Upper lobe of left lung (tissue), 6 donors: Measurements from ENCODE around the gene ANKUB1. TPM values are rescaled to one million over a fixed set of nuclear protein-coding genes. Genes with fewer than 3 reads are reported as not detected.

Experiments
- ATAC-seq, 2 donors: fragments of 200-7000 bp; cut with Tn5 transposase; one replicate each; pipeline ENCODE4 v1.9.1; 2022; ENCODE audit warnings: mild to moderate bottlenecking in 2 of 2, moderate library complexity in 2 of 2; ENCODE audit not compliant: low FRiP score in 2 of 2
- DNase-seq, 2 donors: peaks; one replicate each; pipeline ENCODE4 v3.0.0-alpha.2; 2019 to 2020
- H3K27ac ChIP-seq, 4 donors: fragments of 200-600 bp; sonication (generic); one replicate each; pipeline ENCODE4 v1.5.1; 2016 to 2019
- H3K27me3 ChIP-seq, 4 donors: fragments of 200-600 bp; sonication (generic); one replicate each; pipeline ENCODE4 v1.5.1; 2017 to 2019
- H3K36me3 ChIP-seq, 4 donors: fragments of 200-600 bp; sonication (generic); one replicate each; pipeline ENCODE4 v1.5.1; 2016 to 2019
- H3K4me1 ChIP-seq, 4 donors: fragments of 200-600 bp; sonication (generic); one replicate each; pipeline ENCODE4 v1.5.1; 2018 to 2019
- H3K4me3 ChIP-seq, 4 donors: fragments of 200-600 bp; sonication (generic); one replicate each; pipeline ENCODE4 v1.5.1; 2017 to 2019; ENCODE audit warnings: mild to moderate bottlenecking in 2 of 4, moderate library complexity in 1 of 4
- H3K9me3 ChIP-seq, 4 donors: fragments of 200-600 bp; sonication (generic); one replicate each; pipeline ENCODE4 v1.5.1; 2018 to 2019
- EP300 ChIP-seq, 4 donors: sonication (generic); formaldehyde crosslinking; IDR thresholded peaks; one replicate each; pipeline ENCODE4 v1.5.1; 2017; ENCODE audit warnings: antibody characterized with exemption in 4 of 4, control low read depth in 2 of 4
- POLR2A ChIP-seq, 4 donors: fragments of 450-650 bp; IDR thresholded peaks; one replicate each; pipeline ENCODE4 v1.5.1; 2016 to 2017; ENCODE audit warnings: antibody characterized with exemption in 4 of 4, mild to moderate bottlenecking in 2 of 4
- POLR2AphosphoS5 ChIP-seq, 2 donors: sonication (generic); formaldehyde crosslinking; IDR thresholded peaks; one replicate each; pipeline ENCODE4 v1.5.1; 2017; ENCODE audit warnings: antibody characterized with exemption in 2 of 2
- WGBS, 2 donors: methylation state at CpG; one replicate each; pipeline ENCODE4 v1.1.5; 2017 to 2018; 5-methylcytosine and 5-hydroxymethylcytosine counted together
- total RNA-seq, 6 donors: library from RNA; depleted of rRNA in 4 of 6; stranded (reverse); fragments of >200 nt in 4 of 6; gene quantifications; one replicate each; pipeline versions ENCODE4 v1.1.0 to v1.2.1, GENCODE V29; 2016 to 2021
- TF ChIP-seq, protein P1 (sequence below), 6 experiments: fragments of 450-650 bp in 4 of 6; fragments of 200-600 bp in 2 of 6; sonication (generic) in 2 of 6; IDR thresholded peaks; one replicate each; pipeline ENCODE4 v1.5.1; 2016 to 2019; ENCODE audit warnings: antibody characterized with exemption in 6 of 6
- donor health status: DM: no; HTN: no; CAD: no; lungs with moderate emphysema.
- donor health status: DM: no; HTN: yes; CAD: no; lungs with severe emphysema.

Gene ANKUB1
- total RNA-seq, 6 donors from 2014 or later = 1.4 to 24.5 (median 3.1) TPM; not detected in 1

DNA sequence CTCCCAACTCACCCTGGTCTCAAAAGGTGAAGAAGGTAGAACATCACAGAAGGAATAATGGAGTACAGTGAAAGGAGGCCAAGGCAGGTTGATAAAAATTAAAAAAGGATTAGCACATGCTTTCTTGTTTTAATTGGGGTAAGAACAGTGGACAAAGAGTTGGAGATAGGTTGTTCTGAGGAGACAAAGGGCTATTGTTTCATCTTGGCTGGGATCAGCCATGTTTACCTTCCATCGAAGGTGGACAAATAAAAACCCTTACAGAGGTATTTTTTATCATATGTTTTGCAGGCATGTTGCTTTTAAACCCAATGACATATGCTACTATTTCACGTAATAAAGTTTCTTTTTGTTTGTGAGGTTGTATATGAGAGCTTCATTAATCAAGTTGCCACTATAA, 53.0 kb downstream of the ANKUB1 start:
- peaks cover 0 to 17% (median 5%) of the 10 kb centered on the region in 4 donors for H3K4me1 ChIP-seq
- DNase-seq (no peak), ATAC-seq (no peak)
- no peak overlapping the region for H3K27ac ChIP-seq
- H3K27me3 ChIP-seq = no peaks in the 10 kb centered on the region
- H3K4me3 ChIP-seq = no peak overlapping the region
- no peak for TF ChIP-seq EP300 (IDR thresholded peaks at IDR 0.05)
- no peak for TF ChIP-seq POLR2A (IDR thresholded peaks at IDR 0.05)
- TF ChIP-seq POLR2AphosphoS5 (IDR thresholded peaks at IDR 0.05) = no peak
- TF ChIP-seq, protein P1, sequence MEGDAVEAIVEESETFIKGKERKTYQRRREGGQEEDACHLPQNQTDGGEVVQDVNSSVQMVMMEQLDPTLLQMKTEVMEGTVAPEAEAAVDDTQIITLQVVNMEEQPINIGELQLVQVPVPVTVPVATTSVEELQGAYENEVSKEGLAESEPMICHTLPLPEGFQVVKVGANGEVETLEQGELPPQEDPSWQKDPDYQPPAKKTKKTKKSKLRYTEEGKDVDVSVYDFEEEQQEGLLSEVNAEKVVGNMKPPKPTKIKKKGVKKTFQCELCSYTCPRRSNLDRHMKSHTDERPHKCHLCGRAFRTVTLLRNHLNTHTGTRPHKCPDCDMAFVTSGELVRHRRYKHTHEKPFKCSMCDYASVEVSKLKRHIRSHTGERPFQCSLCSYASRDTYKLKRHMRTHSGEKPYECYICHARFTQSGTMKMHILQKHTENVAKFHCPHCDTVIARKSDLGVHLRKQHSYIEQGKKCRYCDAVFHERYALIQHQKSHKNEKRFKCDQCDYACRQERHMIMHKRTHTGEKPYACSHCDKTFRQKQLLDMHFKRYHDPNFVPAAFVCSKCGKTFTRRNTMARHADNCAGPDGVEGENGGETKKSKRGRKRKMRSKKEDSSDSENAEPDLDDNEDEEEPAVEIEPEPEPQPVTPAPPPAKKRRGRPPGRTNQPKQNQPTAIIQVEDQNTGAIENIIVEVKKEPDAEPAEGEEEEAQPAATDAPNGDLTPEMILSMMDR (IDR thresholded peaks at IDR 0.05) = no peak
- no peaks in the 10 kb centered on the region for H3K9me3 ChIP-seq
- H3K36me3 ChIP-seq = peaks cover 3 to 45% (median 11%) of the 10 kb centered on the region in 4 donors
- 78 to 79% methylated on average over 2 of the region's 2 CpGs for WGBS, 2 donors

DNA sequence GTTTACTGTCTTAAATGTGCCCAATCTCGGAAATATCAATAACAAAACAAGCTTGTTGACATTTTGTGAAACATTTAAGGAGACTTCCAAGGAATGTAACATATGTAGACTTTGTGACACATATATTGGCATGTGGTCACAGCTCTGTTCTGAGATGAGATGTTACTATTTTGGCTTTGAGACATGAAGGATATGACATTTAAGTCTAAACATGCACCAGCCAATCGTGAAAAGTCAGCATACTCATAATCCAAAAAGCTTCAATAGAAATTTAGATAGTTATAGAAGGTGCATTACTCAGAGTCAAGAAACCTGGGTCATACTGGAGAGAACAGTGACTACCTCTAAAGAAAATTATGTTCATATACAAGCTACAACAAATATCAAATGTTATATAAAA, 53.5 kb downstream of the ANKUB1 start:
- Histone ChIP-seq H3K36me3 (peaks cover 3 to 45% (median 11%) of the 10 kb centered on the region in 4 donors), H3K9me3 (no peaks in the 10 kb centered on the region), H3K4me3 (no peak overlapping the region), H3K27ac (no peak overlapping the region), H3K4me1 (peaks cover 0 to 13% (median 5%) of the 10 kb centered on the region in 4 donors), H3K27me3 (no peaks in the 10 kb centered on the region)
- TF ChIP-seq POLR2AphosphoS5 (IDR thresholded peaks at IDR 0.05) (no peak), POLR2A (IDR thresholded peaks at IDR 0.05) (no peak), EP300 (IDR thresholded peaks at IDR 0.05) (no peak)
- TF ChIP-seq, protein P1 (IDR thresholded peaks at IDR 0.05) = no peak
- DNase-seq (no peak), ATAC-seq (no peak)
- 71 to 72% methylated on average over 2 of the region's 2 CpGs for WGBS, 2 donors

DNA sequence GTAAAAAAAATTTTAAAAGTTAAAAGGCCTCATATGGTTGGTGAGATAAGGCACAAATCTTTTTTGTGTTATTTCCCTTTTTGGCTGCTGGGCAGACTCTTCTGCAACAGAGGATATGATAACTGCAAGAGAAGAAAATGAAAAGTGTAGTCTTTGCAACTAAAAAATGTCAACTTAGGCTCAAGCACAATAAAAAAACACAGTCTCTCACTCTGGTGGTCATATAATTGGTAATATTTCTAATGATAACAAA, 55.5 kb downstream of the ANKUB1 start:
- H3K27ac ChIP-seq = peak overlapping the region in 3 of 4 donors; percentile 21 to 56 (median 41)
- H3K36me3 ChIP-seq = peaks cover 3 to 31% (median 11%) of the 10 kb centered on the region in 4 donors
- ATAC-seq = no peak
- H3K9me3 ChIP-seq = no peaks in the 10 kb centered on the region
- TF ChIP-seq POLR2A (IDR thresholded peaks at IDR 0.05) (no peak), EP300 (IDR thresholded peaks at IDR 0.05) (no peak), POLR2AphosphoS5 (IDR thresholded peaks at IDR 0.05) (no peak)
- TF ChIP-seq, protein P1 (IDR thresholded peaks at IDR 0.05) = no peak
- no peak for DNase-seq
- H3K4me3 ChIP-seq = no peak overlapping the region
- H3K4me1 ChIP-seq = peaks cover 0 to 13% (median 5%) of the 10 kb centered on the region in 4 donors
- H3K27me3 ChIP-seq = no peaks in the 10 kb centered on the region

DNA sequence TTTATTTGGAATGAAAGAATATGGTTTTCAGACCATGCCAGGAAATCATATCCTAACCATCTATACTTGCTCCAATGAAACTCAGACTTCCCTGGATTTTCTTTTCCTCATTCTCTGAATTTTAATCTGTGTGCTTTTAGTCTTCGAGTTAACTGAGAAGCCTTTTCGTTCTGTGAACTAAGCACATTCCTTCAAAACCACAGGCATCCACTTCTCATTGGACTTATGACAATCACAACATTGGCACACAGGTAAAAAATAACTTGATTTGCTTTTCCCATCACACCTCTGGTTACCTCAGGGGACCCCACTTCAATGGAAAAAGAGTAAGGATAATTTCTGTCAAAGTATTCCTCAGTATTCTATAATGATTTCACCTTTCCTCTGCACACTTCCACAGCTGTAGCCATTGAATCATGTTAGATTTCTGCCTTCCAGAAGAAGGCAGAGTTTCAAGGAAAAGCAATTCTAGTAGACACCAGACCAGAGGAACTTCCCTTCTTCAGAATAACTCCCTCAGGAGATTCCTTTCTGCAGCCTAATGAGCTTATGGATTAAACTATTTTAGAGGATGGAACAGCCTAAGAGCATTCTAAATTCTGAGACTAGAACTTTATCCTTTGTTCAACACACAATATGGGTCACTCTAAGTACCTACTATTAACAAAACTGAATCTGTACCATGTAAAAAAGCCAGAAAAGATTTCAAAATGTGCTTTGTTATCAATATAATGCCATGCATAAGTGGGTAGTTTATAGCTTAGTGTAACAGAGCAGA, 56.0 kb downstream of the ANKUB1 start:
- peaks cover 0 to 13% (median 5%) of the 10 kb centered on the region in 4 donors for H3K4me1 ChIP-seq
- DNase-seq = peak in 1 of 2 donors; percentile 48
- no peaks in the 10 kb centered on the region for H3K9me3 ChIP-seq
- 21 to 41% methylated on average over 2 of the region's 2 CpGs for WGBS, 2 donors
- H3K27me3 ChIP-seq = no peaks in the 10 kb centered on the region
- no peak overlapping the region for H3K4me3 ChIP-seq
- peak overlapping the region in 3 of 4 donors; percentile 21 to 56 (median 48) for H3K27ac ChIP-seq
- ATAC-seq = peak; percentile 43 to 73
- peaks cover 3 to 26% (median 11%) of the 10 kb centered on the region in 4 donors for H3K36me3 ChIP-seq
- TF ChIP-seq EP300 (IDR thresholded peaks at IDR 0.05) (peak in 2 of 4 donors; percentile 37 to 71), POLR2A (IDR thresholded peaks at IDR 0.05) (no peak)

DNA sequence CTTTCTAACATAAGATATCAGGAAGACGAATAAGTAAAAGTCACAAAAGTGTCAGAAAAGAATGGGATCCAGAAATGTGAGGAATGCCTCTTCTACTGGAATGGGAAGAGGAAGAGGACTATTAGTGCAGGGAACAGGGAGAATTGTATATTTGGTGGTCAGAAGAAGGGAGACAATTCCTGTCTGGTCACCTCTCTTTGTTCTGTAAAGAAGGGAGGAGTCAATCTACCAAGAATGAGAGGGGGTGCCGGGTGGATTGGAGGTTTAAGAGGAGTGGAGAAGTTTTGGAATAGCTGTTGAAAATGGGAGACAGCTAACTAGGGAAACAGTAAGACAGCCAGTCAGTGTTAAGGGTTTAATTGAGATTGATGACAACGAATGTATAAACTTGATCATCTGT, 60.1 kb downstream of the ANKUB1 start:
- no peak for DNase-seq
- no peak overlapping the region for H3K27ac ChIP-seq
- peaks cover 0 to 13% (median 5%) of the 10 kb centered on the region in 4 donors for H3K4me1 ChIP-seq
- 72 to 77% methylated on average over 3 of the region's 3 CpGs for WGBS, 2 donors
- no peaks in the 10 kb centered on the region for H3K27me3 ChIP-seq
- no peak for ATAC-seq
- TF ChIP-seq POLR2AphosphoS5 (IDR thresholded peaks at IDR 0.05) = no peak
- TF ChIP-seq POLR2A (IDR thresholded peaks at IDR 0.05) = no peak
- no peak for TF ChIP-seq EP300 (IDR thresholded peaks at IDR 0.05)
- TF ChIP-seq, protein P1 (IDR thresholded peaks at IDR 0.05) = no peak
- no peaks in the 10 kb centered on the region for H3K9me3 ChIP-seq
- H3K36me3 ChIP-seq = no peaks in the 10 kb centered on the region
- H3K4me3 ChIP-seq = no peak overlapping the region
